HepG2 (cell line): ENCODE data around the gene C21orf58. TPM values are rescaled to one million over a fixed set of nuclear protein-coding genes. Genes with fewer than 3 reads are reported as not detected.

Experiments
- ATAC-seq: fragments of 200-7000 bp; cut with Tn5 transposase; 3 replicates; pipeline ENCODE4 v1.9.1; 2020; ENCODE audit warnings: mild to moderate bottlenecking, moderate library complexity
- BruUV-seq: library from RNA; stranded (reverse); fragments of 400-500 nt; replicated peaks from 2 replicates; lab custom pipeline; 2021; lab: Mats Ljungman, UMichigan
- CTCF ChIA-PET: fragments of 300-600 bp; formaldehyde crosslinking; extraction: SDS; loops from one replicate; lab custom pipeline; 2021; ENCODE audit warnings: low total read pairs, inconsistent platforms, low intra/inter-chr PET ratio; lab: Yijun Ruan, JAX
- POLR2A ChIA-PET: fragments of 350-600 bp; sonication (Branson Sonifier 250); formaldehyde crosslinking; loops from one replicate; lab custom pipeline; 2020; ENCODE audit warnings: antibody characterized with exemption, inconsistent platforms; lab: Yijun Ruan, JAX
- DNase-seq: peaks from one replicate; pipeline ENCODE4 v3.0.0-alpha.2; 2015; ENCODE audit warnings: low spot score
- FAIRE-seq: peaks from 3 replicates; lab custom pipeline; 2011; peaks lifted over from hg19 to GRCh38; lab: Jason Lieb, UNC
- H2AFZ ChIP-seq: one replicate; pipeline ENCODE4 v1.6.1; 2011; ENCODE audit warnings: low read length, inconsistent platforms
- H3K27ac ChIP-seq: fragments of 300-600 bp; 3 replicates; pipeline ENCODE4 v1.8.0; 2011; ENCODE audit warnings: mixed run types, mild to moderate bottlenecking, mixed read lengths, low read length, inconsistent platforms; ENCODE audit not compliant: insufficient read depth; ENCODE audit errors: extremely low read length
- H3K27me3 ChIP-seq, 2 experiments: fragments of 200-600 bp in 1 of 2; 2 replicates in 1 of 2; 3 replicates in 1 of 2; pipeline versions ENCODE4 v1.6.0 to v1.8.0; 2011; ENCODE audit warnings: low read length in 2 of 2, mild to moderate bottlenecking in 2 of 2, moderate library complexity in 2 of 2, inconsistent platforms in 1 of 2; ENCODE audit not compliant: insufficient read depth in 2 of 2, control insufficient read depth in 1 of 2
- H3K36me3 ChIP-seq, 2 experiments: fragments of 200-600 bp in 1 of 2; replicated peaks in 1 of 2; 2 replicates in 1 of 2; 3 replicates in 1 of 2; pipeline versions ENCODE4 v1.5.1 to v1.8.0; 2011; ENCODE audit warnings: low read length in 2 of 2, inconsistent platforms in 1 of 2; ENCODE audit not compliant: insufficient read depth in 2 of 2, control insufficient read depth in 1 of 2
- H3K4me1 ChIP-seq: 2 replicates; pipeline ENCODE4 v1.5.1; 2012; ENCODE audit warnings: low read length, inconsistent platforms; ENCODE audit not compliant: insufficient read depth
- H3K4me2 ChIP-seq: 2 replicates; pipeline ENCODE4 v1.6.0; 2011; ENCODE audit warnings: low read depth, low read length, inconsistent platforms
- H3K4me3 ChIP-seq, 3 experiments: fragments of 200-600 bp in 1 of 3; sonication (generic), shearing (Covaris generic) in 1 of 3; replicated peaks in 1 of 3; 2 replicates each; pipeline ENCODE4 v1.5.1; 2011 to 2016; ENCODE audit warnings: low read length in 3 of 3, inconsistent platforms in 2 of 3, low read depth in 2 of 3, mild to moderate bottlenecking in 2 of 3, control low read depth in 1 of 3, mixed read lengths in 1 of 3; ENCODE audit not compliant: insufficient read depth in 1 of 3
- H3K79me2 ChIP-seq: one replicate; pipeline ENCODE4 v1.6.1; 2011; ENCODE audit warnings: low read length, inconsistent platforms; ENCODE audit not compliant: insufficient read depth
- H3K9ac ChIP-seq: 2 replicates; pipeline ENCODE4 v1.6.0; 2011; ENCODE audit warnings: mild to moderate bottlenecking, low read depth, low read length, inconsistent platforms; ENCODE audit not compliant: insufficient read depth
- H3K9me3 ChIP-seq: 2 replicates; pipeline ENCODE4 v1.5.1; 2012; ENCODE audit warnings: mild to moderate bottlenecking, low read length
- H4K20me1 ChIP-seq: 2 replicates; pipeline ENCODE4 v1.6.0; 2011; ENCODE audit warnings: inconsistent platforms, mild to moderate bottlenecking, low read length, moderate library complexity; ENCODE audit not compliant: insufficient read depth
- NKX3-1 ChIP-seq: sonication (generic); formaldehyde crosslinking; IDR thresholded peaks from 2 replicates; pipeline ENCODE4 v1.5.0; 2020; ENCODE audit warnings: missing genetic modification reagents
- RNF2 ChIP-seq: fragments of 450-650 bp; conservative IDR thresholded peaks from 2 replicates; pipeline ENCODE4 v1.6.1; 2016; ENCODE audit warnings: low read depth
- ZFP1 ChIP-seq: IDR thresholded peaks from 2 replicates; pipeline ENCODE4 v1.6.1; 2016
- ZNF329 ChIP-seq: sonication (generic); formaldehyde crosslinking; IDR thresholded peaks from 2 replicates; pipeline ENCODE4 v1.9.0; 2021; ENCODE audit warnings: low read depth, mild to moderate bottlenecking, missing genetic modification reagents
- ZNF747 ChIP-seq: sonication (generic); formaldehyde crosslinking; IDR thresholded peaks from 2 replicates; pipeline ENCODE4 v1.8.1; 2023; ENCODE audit warnings: missing genetic modification reagents, mild to moderate bottlenecking, borderline replicate concordance
- WGBS: methylation state at CpG from one replicate; pipeline ENCODE4 v1.1.6; 2017; ENCODE audit warnings: low lambda C conversion rate; 5-methylcytosine and 5-hydroxymethylcytosine counted together
- in situ Hi-C: cut with HindIII; loops from 2 replicates; pipeline ENCODE4 v1.10.0; 2017; ENCODE audit warnings: low pct_unique_long_range_greater_than_20kb; ENCODE audit not compliant: extremely low pct_ligation_motif_present
- intact Hi-C: fragments of 100-400 bp; cut with micrococcal nuclease; formaldehyde crosslinking; loops from one replicate; pipeline ENCODE4 v1.10.0; 2022; ENCODE audit not compliant: unreplicated experiment
- polyA plus RNA-seq, 8 experiments: library from polyadenylated mRNA; depleted of rRNA in 3 of 8; stranded (reverse) in 7 of 8; unstranded in 1 of 8; fragments of >200 nt; fragmentation: Illumina TruSeq in 4 of 8; extraction: Trizol in 4 of 8; gene quantifications; 2 replicates each; pipeline versions ENCODE4 v1.2.1 to v1.2.3, GENCODE V29; 2011 to 2016; ENCODE audit warnings: low read depth in 4 of 8, missing spikeins in 1 of 8, mixed read lengths in 1 of 8; ENCODE audit not compliant: insufficient read depth in 1 of 8
- total RNA-seq, 5 experiments: library from RNA; depleted of rRNA; stranded (reverse); fragments of >200 nt; fragmentation: Illumina TruSeq; extraction: Trizol; gene quantifications; 2 replicates each; pipeline ENCODE4 v1.2.3, GENCODE V29; 2016; ENCODE audit warnings: low read depth in 1 of 5
- TF ChIP-seq, protein P1 (sequence below): IDR thresholded peaks from 2 replicates; pipeline ENCODE4 v1.6.1; 2016; ENCODE audit warnings: low read depth, control low read depth
- TF ChIP-seq, protein P2 (sequence below): sonication (generic); formaldehyde crosslinking; IDR thresholded peaks from 2 replicates; pipeline ENCODE4; 2020; ENCODE audit warnings: missing genetic modification reagents, mild to moderate bottlenecking, borderline replicate concordance

The C21orf58 gene
- total and polyA plus RNA-seq, 2 of the 13 experiments (the other 11 are each of a cell fraction or from before 2014, with no cell fraction given), result 3.5 to 6.8 TPM

DNA sequence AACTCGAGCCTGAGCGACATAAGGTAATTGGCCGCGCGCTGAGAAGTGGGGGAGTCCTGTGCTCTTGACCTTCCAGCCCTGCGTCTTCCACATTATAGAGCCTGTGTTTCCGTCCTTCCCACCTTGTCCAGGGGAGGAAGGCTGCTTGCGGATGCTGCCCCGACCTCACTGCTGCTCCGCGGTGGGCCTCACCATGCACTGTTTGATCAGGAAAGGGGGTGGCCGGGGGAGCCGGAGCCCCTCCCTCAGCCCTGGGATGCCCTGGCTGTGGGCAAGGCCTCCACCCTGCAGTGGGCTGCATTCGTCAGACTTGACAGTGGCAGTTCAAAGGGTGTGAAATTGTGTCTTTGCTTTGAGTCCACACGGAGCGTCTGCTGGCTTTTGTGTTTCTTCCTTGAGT is 30.4 kb upstream of the C21orf58 start:
- WGBS, result over 99% methylated on average over 14 of the region's 16 CpGs
- TF ChIP-seq, protein P1, sequence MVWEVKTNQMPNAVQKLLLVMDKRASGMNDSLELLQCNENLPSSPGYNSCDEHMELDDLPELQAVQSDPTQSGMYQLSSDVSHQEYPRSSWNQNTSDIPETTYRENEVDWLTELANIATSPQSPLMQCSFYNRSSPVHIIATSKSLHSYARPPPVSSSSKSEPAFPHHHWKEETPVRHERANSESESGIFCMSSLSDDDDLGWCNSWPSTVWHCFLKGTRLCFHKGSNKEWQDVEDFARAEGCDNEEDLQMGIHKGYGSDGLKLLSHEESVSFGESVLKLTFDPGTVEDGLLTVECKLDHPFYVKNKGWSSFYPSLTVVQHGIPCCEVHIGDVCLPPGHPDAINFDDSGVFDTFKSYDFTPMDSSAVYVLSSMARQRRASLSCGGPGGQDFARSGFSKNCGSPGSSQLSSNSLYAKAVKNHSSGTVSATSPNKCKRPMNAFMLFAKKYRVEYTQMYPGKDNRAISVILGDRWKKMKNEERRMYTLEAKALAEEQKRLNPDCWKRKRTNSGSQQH (CRISPR knock-in tag), result no peak
- TF ChIP-seq RNF2, result no peak
- no peak for TF ChIP-seq ZNF747 (CRISPR knock-in tag)
- TF ChIP-seq, protein P2, sequence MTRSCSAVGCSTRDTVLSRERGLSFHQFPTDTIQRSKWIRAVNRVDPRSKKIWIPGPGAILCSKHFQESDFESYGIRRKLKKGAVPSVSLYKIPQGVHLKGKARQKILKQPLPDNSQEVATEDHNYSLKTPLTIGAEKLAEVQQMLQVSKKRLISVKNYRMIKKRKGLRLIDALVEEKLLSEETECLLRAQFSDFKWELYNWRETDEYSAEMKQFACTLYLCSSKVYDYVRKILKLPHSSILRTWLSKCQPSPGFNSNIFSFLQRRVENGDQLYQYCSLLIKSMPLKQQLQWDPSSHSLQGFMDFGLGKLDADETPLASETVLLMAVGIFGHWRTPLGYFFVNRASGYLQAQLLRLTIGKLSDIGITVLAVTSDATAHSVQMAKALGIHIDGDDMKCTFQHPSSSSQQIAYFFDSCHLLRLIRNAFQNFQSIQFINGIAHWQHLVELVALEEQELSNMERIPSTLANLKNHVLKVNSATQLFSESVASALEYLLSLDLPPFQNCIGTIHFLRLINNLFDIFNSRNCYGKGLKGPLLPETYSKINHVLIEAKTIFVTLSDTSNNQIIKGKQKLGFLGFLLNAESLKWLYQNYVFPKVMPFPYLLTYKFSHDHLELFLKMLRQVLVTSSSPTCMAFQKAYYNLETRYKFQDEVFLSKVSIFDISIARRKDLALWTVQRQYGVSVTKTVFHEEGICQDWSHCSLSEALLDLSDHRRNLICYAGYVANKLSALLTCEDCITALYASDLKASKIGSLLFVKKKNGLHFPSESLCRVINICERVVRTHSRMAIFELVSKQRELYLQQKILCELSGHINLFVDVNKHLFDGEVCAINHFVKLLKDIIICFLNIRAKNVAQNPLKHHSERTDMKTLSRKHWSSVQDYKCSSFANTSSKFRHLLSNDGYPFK (CRISPR knock-in tag), result no peak
- TF ChIP-seq NKX3-1 (CRISPR knock-in tag), result no peak
- no peak for TF ChIP-seq ZNF329 (CRISPR knock-in tag)
- TF ChIP-seq ZFP1 (CRISPR knock-in tag), result no peak
- no TSS peak for BruUV-seq
- Histone ChIP-seq H3K79me2 (no peaks in the 10 kb centered on the region), H3K27me3 (no peaks in the 10 kb centered on the region; a peak in 1 of 5 replicates), H3K4me2 (no peak overlapping the region), H3K9me3 (no peaks in the 10 kb centered on the region), H3K4me1 (no peaks in the 10 kb centered on the region), H4K20me1 (no peaks in the 10 kb centered on the region; the same call in 1 of the 2 replicates), H3K9ac (no peak overlapping the region), H2AFZ (no peak overlapping the region), H3K27ac (no peak overlapping the region), H3K36me3 (peaks cover 38 to 69% of the 10 kb centered on the region in 2 experiments), H3K4me3 (no peak overlapping the region)
- in situ Hi-C loops, result no loop called here
- ChIA-PET POLR2A (no interaction called here), CTCF (no interaction called here)
- ATAC-seq (no peak), DNase-seq (no peak), FAIRE-seq (no peak)
- intact Hi-C loops, result no loop called here
